ENCODE data around the gene PLPP4. TPM values are rescaled to one million over a fixed set of nuclear protein-coding genes. Genes with fewer than 3 reads are reported as not detected.
"Not testable (repeated sequence)": the region's sequence is repeated elsewhere in the genome, so short reads cannot be mapped to it uniquely, and the experiment has no call there.

The PLPP4 gene
- total RNA-seq, 2 experiments from 2014 or later: not detected

GRCh38 chr10:120493411-120494312 lies 36.6 kb downstream of the PLPP4 start:
- DNase-seq (no peak), ATAC-seq (no peak)
- CTCF ChIA-PET: no interaction called here
- H3K27ac Mint-ChIP-seq: no peak overlapping the region
- intact Hi-C loops (cut with DNase I, micrococcal nuclease): no loop called here
- H3K27me3 Mint-ChIP-seq: peaks cover 2% of the 10 kb centered on the region
- H3K4me1 Mint-ChIP-seq: no peaks in the 10 kb centered on the region
- POLR2A ChIA-PET: no interaction called here
- no peaks in the 10 kb centered on the region for H3K9me3 Mint-ChIP-seq (ENCODE audit: low read depth)
- H3K36me3 Mint-ChIP-seq (ENCODE audit: low read depth): no peaks in the 10 kb centered on the region
- H3K4me3 Mint-ChIP-seq: no peak overlapping the region

- Mint-ChIP-seq H3K9me3 (ENCODE audit: low read depth) (no peaks in the 10 kb centered on the region), H3K4me3 (no peak overlapping the region), H3K27ac (no peak overlapping the region), H3K4me1 (no peaks in the 10 kb centered on the region), H3K36me3 (ENCODE audit: low read depth) (no peaks in the 10 kb centered on the region), H3K27me3 (peaks cover 2% of the 10 kb centered on the region)
- intact Hi-C loops (cut with DNase I, micrococcal nuclease): no loop called here
- ChIA-PET POLR2A (no interaction called here), CTCF (no interaction called here)
- DNase-seq (no peak), ATAC-seq (no peak)
Measured at GRCh38 chr10:120494313-120494710, 37.3 kb downstream of the PLPP4 start.

DNA sequence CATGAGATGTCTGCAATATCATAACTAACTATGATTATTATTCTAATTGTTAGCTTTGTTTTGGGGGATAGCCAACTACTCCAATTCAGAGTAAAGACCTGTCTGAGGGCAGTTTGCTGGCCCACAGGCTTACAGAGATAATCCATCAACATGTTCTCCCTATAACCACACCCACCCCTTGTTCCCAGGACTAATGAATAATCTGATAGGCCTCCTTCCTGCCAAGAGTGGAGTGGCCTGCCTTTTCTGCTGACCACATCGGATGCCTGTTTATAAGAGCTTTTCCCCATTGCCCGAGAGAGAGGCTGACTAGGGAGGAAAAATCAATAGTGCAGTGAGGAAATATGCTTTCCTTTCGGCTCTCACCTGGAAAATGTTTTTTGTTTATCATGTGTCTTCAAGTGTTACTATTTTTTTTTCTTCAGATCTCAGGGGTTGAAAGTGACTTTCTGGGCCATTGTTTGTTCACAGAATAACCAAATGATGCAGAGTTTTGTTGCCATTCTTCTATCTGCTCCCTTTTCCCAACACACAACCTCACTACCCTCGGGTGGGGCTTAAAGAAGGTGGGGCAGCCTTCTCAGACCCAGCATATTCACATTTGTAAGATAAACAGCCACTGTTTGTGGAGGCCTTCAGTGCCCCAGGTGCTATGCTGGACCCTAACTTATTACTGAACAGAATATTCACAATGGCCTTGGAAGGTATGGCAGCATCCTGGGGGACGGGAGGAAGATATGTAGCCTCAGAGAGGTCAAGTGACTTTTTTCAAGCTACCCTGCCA lies 38.4 kb downstream of the PLPP4 start:
- Mint-ChIP-seq H3K4me1 (no peaks in the 10 kb centered on the region), H3K27ac (no peak overlapping the region), H3K9me3 (ENCODE audit: low read depth) (no peaks in the 10 kb centered on the region), H3K36me3 (ENCODE audit: low read depth) (no peaks in the 10 kb centered on the region), H3K27me3 (peaks cover 2% of the 10 kb centered on the region), H3K4me3 (no peak overlapping the region)
- intact Hi-C loops (cut with DNase I, micrococcal nuclease): no loop called here
- no peak for ATAC-seq
- DNase-seq: no peak
- CTCF ChIA-PET: no interaction called here
- POLR2A ChIA-PET: no interaction called here

DNA sequence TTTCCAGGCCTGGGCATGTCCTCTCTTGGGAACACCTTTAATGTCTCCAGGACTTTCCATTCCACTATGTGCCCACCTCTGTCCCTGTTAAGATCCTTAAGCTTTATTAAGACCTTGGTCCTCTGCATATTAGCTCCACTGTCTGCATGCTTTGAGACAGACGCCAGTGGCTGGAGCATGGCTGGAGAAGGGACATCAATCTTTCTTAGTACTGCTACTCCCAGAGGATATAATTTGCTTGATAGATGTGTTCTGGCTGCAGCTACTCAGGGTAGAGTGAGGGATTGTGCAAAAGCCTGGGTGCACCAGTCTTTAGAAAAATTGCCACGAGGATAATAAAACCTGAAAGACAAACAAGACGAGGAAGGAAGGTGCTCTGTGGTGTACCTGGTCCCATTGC lies 42.9 kb downstream of the PLPP4 start:
- DNase-seq (no peak), ATAC-seq (no peak)
- H3K4me1 Mint-ChIP-seq: no peaks in the 10 kb centered on the region
- ChIA-PET POLR2A (no interaction called here), CTCF (no interaction called here)
- H3K36me3 Mint-ChIP-seq (ENCODE audit: low read depth): no peaks in the 10 kb centered on the region
- no peak overlapping the region for H3K27ac Mint-ChIP-seq
- H3K27me3 Mint-ChIP-seq: peaks cover 5% of the 10 kb centered on the region
- intact Hi-C loops (cut with DNase I, micrococcal nuclease): no loop called here
- H3K9me3 Mint-ChIP-seq (ENCODE audit: low read depth): no peaks in the 10 kb centered on the region
- no peak overlapping the region for H3K4me3 Mint-ChIP-seq

DNA sequence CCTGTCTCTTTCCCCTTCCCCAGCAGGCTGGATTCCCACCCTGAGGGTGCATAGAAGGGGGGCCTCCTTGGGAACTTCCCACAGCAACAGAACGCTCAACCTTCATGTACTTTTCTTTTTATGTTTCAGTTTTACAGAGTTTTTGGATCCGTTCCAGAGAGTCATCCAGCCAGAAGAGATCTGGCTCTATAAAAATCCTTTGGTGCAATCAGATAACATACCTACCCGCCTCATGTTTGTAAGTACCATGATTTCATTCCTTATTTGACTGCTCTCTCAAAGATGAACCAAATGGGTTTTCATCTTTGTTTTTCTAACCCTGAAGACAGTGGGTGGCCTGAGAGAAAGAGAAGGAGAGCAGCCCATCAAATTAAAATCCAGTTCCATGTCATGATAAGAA lies 46.7 kb downstream of the PLPP4 start:
- Mint-ChIP-seq H3K4me3 (no peak overlapping the region), H3K9me3 (ENCODE audit: low read depth) (no peaks in the 10 kb centered on the region), H3K36me3 (ENCODE audit: low read depth) (no peaks in the 10 kb centered on the region), H3K4me1 (no peaks in the 10 kb centered on the region), H3K27me3 (peaks cover 5% of the 10 kb centered on the region), H3K27ac (no peak overlapping the region)
- no peak for DNase-seq
- CTCF ChIA-PET: interaction anchor here (1.4 kb wide), 1 partner anchor 14 kb away, joined by 9 read pairs; no protein-coding TSS in a partner anchor
- ATAC-seq: no peak
- intact Hi-C loops (cut with DNase I, micrococcal nuclease): no loop called here
- POLR2A ChIA-PET: no interaction called here

DNA sequence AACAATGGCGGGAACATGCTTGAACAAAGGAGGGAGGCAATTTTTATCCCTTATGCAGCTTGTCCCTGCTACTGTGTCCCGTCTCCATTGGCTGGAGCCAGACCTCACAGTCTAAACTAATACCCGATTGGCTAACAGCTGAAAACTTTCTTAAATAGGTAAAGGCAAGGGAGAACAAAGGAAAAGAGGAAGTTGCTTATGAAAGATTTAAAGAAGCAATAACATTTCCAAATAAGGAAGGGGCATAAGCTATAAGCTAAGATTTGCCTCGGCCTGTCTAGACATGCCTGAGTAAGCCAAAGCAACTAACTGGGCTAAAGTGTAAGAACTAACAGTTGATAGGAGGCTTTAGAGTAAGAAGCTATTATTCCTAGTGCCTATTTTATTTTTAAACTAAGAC lies 47.2 kb downstream of the PLPP4 start:
- CTCF ChIA-PET: interaction anchor here (1.4 kb wide), 1 partner anchor 14 kb away, joined by 9 read pairs; no protein-coding TSS in a partner anchor
- H3K27me3 Mint-ChIP-seq; H3K4me1 Mint-ChIP-seq; DNase-seq; H3K9me3 Mint-ChIP-seq (ENCODE audit: low read depth); POLR2A ChIA-PET; H3K4me3 Mint-ChIP-seq; ATAC-seq; H3K36me3 Mint-ChIP-seq (ENCODE audit: low read depth); H3K27ac Mint-ChIP-seq; intact Hi-C loops (cut with DNase I, micrococcal nuclease): not testable (repeated sequence)

GRCh38 chr10:120505056-120505455 lies 48.0 kb downstream of the PLPP4 start:
- no peak overlapping the region for H3K27ac Mint-ChIP-seq
- H3K27me3 Mint-ChIP-seq: peaks cover 5% of the 10 kb centered on the region
- intact Hi-C loops (cut with DNase I, micrococcal nuclease): no loop called here
- ChIA-PET POLR2A (no interaction called here), CTCF (interaction anchor here (1.4 kb wide), 1 partner anchor 15 kb away, joined by 9 read pairs; no protein-coding TSS in a partner anchor)
- H3K9me3 Mint-ChIP-seq (ENCODE audit: low read depth): no peaks in the 10 kb centered on the region
- no peak overlapping the region for H3K4me3 Mint-ChIP-seq
- no peak for ATAC-seq
- DNase-seq: no peak
- no peaks in the 10 kb centered on the region for H3K36me3 Mint-ChIP-seq (ENCODE audit: low read depth)
- no peaks in the 10 kb centered on the region for H3K4me1 Mint-ChIP-seq

- Mint-ChIP-seq H3K4me3 (no peak overlapping the region), H3K4me1 (no peaks in the 10 kb centered on the region), H3K36me3 (ENCODE audit: low read depth) (no peaks in the 10 kb centered on the region), H3K27me3 (peaks cover 5% of the 10 kb centered on the region), H3K9me3 (ENCODE audit: low read depth) (no peaks in the 10 kb centered on the region), H3K27ac (no peak overlapping the region)
- no peak for DNase-seq
- ChIA-PET CTCF (no interaction called here), POLR2A (no interaction called here)
- intact Hi-C loops (cut with DNase I, micrococcal nuclease): no loop called here
- no peak for ATAC-seq
Measured at GRCh38 chr10:120505866-120506265, 48.8 kb downstream of the PLPP4 start.

DNA sequence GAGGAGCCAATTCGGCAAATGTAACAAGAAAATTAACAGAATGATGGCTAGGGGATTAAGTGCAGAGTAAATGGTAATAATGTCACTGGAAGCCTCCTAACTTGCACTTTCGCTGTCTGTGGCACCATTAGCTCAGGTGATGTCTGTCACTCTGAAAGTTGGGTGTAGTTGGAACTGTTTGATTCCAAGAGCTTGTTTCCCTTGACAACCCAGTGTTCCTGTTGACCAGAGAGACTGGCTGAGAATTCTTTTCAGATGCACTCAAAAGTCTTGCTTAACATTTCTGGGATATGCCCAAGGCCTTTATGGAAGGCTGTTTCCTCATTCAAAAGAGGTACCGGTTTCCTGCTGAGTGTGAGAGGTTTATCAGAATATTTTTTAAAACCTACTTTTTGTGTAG lies 49.6 kb downstream of the PLPP4 start:
- H3K36me3 Mint-ChIP-seq (ENCODE audit: low read depth): no peaks in the 10 kb centered on the region
- DNase-seq (no peak), ATAC-seq (no peak)
- no peaks in the 10 kb centered on the region for H3K9me3 Mint-ChIP-seq (ENCODE audit: low read depth)
- ChIA-PET CTCF (no interaction called here), POLR2A (no interaction called here)
- no peak overlapping the region for H3K4me3 Mint-ChIP-seq
- H3K27me3 Mint-ChIP-seq: peaks cover 5% of the 10 kb centered on the region
- no peaks in the 10 kb centered on the region for H3K4me1 Mint-ChIP-seq
- intact Hi-C loops (cut with DNase I, micrococcal nuclease): no loop called here
- no peak overlapping the region for H3K27ac Mint-ChIP-seq

DNA sequence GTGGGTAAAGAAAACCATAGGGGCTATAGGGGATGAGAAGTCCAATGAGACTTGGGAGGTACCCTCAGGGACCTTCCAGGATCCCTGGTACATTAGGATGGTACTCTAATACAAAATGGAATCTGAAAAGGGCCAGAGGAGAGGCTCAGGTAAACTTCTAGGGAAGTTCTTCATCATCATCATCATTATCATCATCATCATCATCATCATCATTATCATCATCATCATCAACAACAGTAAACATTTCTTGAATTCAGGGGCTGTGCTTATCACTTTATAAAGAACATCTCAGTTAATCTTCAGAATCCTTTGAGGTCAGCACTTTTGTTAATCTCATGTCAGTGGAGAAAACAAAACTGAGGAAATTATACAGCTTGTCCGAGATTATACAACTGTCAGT lies 50.1 kb downstream of the PLPP4 start:
- H3K27me3 Mint-ChIP-seq: peaks cover 5% of the 10 kb centered on the region
- ChIA-PET CTCF (no interaction called here), POLR2A (no interaction called here)
- ATAC-seq (no peak), DNase-seq (no peak)
- intact Hi-C loops (cut with DNase I, micrococcal nuclease): no loop called here
- no peaks in the 10 kb centered on the region for H3K36me3 Mint-ChIP-seq (ENCODE audit: low read depth)
- H3K27ac Mint-ChIP-seq: no peak overlapping the region
- H3K4me1 Mint-ChIP-seq: no peaks in the 10 kb centered on the region
- no peak overlapping the region for H3K4me3 Mint-ChIP-seq
- no peaks in the 10 kb centered on the region for H3K9me3 Mint-ChIP-seq (ENCODE audit: low read depth)

DNA sequence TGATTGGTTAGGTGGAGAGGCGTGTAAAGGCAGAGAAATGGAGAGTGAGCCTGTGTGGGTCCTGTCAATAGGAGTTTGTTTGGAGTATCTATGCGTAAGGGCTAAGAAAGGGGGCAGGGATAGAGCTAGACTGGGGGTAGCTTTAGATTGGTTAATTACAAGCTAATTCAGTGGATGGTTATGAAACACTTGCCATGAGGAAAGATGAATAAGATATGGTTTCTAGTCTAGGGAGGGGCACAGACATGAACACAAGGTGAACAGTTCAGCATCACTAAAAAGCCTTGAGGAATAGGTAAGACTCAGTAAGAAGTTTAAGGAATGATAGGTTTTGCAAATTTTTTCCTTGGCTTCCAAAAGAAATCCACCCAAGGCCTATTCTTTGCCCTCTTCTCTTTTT lies 50.6 kb downstream of the PLPP4 start:
- POLR2A ChIA-PET: no interaction called here

GRCh38 chr10:120508393-120508792 lies 51.4 kb downstream of the PLPP4 start:
- peaks cover 2% of the 10 kb centered on the region for H3K27me3 Mint-ChIP-seq
- CTCF ChIA-PET: no interaction called here
- DNase-seq: peak; percentile 40
- no peak overlapping the region for H3K4me3 Mint-ChIP-seq
- POLR2A ChIA-PET: no interaction called here
- H3K9me3 Mint-ChIP-seq (ENCODE audit: low read depth): no peaks in the 10 kb centered on the region
- no peak overlapping the region for H3K27ac Mint-ChIP-seq
- intact Hi-C loops (cut with DNase I, micrococcal nuclease): no loop called here
- peak; percentile 83 for ATAC-seq
- H3K36me3 Mint-ChIP-seq (ENCODE audit: low read depth): no peaks in the 10 kb centered on the region
- H3K4me1 Mint-ChIP-seq: no peaks in the 10 kb centered on the region

More for the DNA sequence above, 50.6 kb downstream of the PLPP4 start:
- Mint-ChIP-seq H3K27ac (no peak overlapping the region), H3K4me3 (no peak overlapping the region), H3K27me3 (peaks cover 5% of the 10 kb centered on the region), H3K9me3 (ENCODE audit: low read depth) (no peaks in the 10 kb centered on the region), H3K36me3 (ENCODE audit: low read depth) (no peaks in the 10 kb centered on the region), H3K4me1 (no peaks in the 10 kb centered on the region)
- intact Hi-C loops (cut with DNase I, micrococcal nuclease): no loop called here
- no peak for ATAC-seq
- CTCF ChIA-PET: no interaction called here
- no peak for DNase-seq
